HEK293 (cell line): ENCODE results near the gene CNST.
"Not testable (repeated sequence)": the region's sequence is repeated elsewhere in the genome, so short reads cannot be mapped to it uniquely, and the experiment has no call there.

Source experiments
- CTCF ChIA-PET: fragments of 350-600 bp; formaldehyde crosslinking; extraction: SDS; loops from one replicate; lab custom pipeline; 2021; ENCODE audit warnings: antibody characterized with exemption; lab: Yijun Ruan, JAX
- POLR2A ChIA-PET: fragments of 300-600 bp; formaldehyde crosslinking; extraction: SDS; loops from one replicate; lab custom pipeline; 2020; ENCODE audit warnings: antibody characterized with exemption, inconsistent platforms; lab: Yijun Ruan, JAX
- H3K27ac ChIP-seq: fragments of 200-500 bp; sonication (Bioruptor generic); 2 replicates; pipeline ENCODE4 v1.5.1; 2014; ENCODE audit warnings: low read depth, low read length, control low read depth, inconsistent platforms; ENCODE audit errors: extremely low read depth
- H3K36me3 ChIP-seq, 2 experiments: fragments of 200-500 bp in 1 of 2; sonication (Bioruptor generic) in 1 of 2; 1 replicate in 1 of 2; 2 replicates in 1 of 2; pipeline ENCODE4 v1.5.1; 2014 to 2017; ENCODE audit warnings: inconsistent platforms in 2 of 2, low read length in 2 of 2; ENCODE audit not compliant: control insufficient read depth in 2 of 2, insufficient read depth in 1 of 2
- H3K4me1 ChIP-seq: fragments of 200-500 bp; sonication (Bioruptor generic); 2 replicates; pipeline ENCODE4 v1.5.1; 2014; ENCODE audit warnings: mild to moderate bottlenecking, low read length, inconsistent platforms; ENCODE audit not compliant: control insufficient read depth, insufficient read depth
- H3K4me3 ChIP-seq: 2 replicates; pipeline ENCODE4 v1.5.1; 2011; ENCODE audit warnings: low read depth, mild to moderate bottlenecking, control low read depth, low read length, moderate library complexity
- H3K9me3 ChIP-seq: fragments of 200-500 bp; sonication (Bioruptor generic); 2 replicates; pipeline ENCODE4 v1.5.1; 2014; ENCODE audit warnings: low read depth, low read length, inconsistent platforms; ENCODE audit not compliant: control insufficient read depth, insufficient read depth
- ATF2 ChIP-seq: fragments of 450-650 bp; formaldehyde crosslinking; IDR thresholded peaks from 2 replicates; pipeline ENCODE4 v1.5.1; 2016; ENCODE audit warnings: missing biosample characterization, missing genetic modification characterization, low read depth
- BCL11B ChIP-seq: fragments of 450-650 bp; formaldehyde crosslinking; IDR thresholded peaks from 2 replicates; pipeline ENCODE4 v1.5.1; 2016; ENCODE audit warnings: low read depth, missing biosample characterization, missing genetic modification characterization
- GFI1B ChIP-seq: fragments of 450-650 bp; formaldehyde crosslinking; IDR thresholded peaks from 2 replicates; pipeline ENCODE4 v1.5.1; 2016; ENCODE audit warnings: missing biosample characterization, missing genetic modification characterization
- GLI2 ChIP-seq: fragments of 450-650 bp; formaldehyde crosslinking; IDR thresholded peaks from 2 replicates; pipeline ENCODE4; 2017; ENCODE audit warnings: missing biosample characterization, missing genetic modification characterization, low read depth, borderline replicate concordance
- REST ChIP-seq: fragments of 450-650 bp; formaldehyde crosslinking; IDR thresholded peaks from 2 replicates; pipeline ENCODE4 v1.5.1; 2016; ENCODE audit warnings: missing biosample characterization, missing genetic modification characterization
- TCF7L2 ChIP-seq: IDR thresholded peaks from 2 replicates; pipeline ENCODE4 v1.6.1; 2011; ENCODE audit warnings: low read depth, mild to moderate bottlenecking, inconsistent platforms, low read length, moderate library complexity, borderline replicate concordance
- ZNF112 ChIP-seq: fragments of 450-650 bp; formaldehyde crosslinking; IDR thresholded peaks from 2 replicates; pipeline ENCODE4 v1.5.0; 2017; ENCODE audit warnings: missing biosample characterization, missing genetic modification characterization
- ZNF211 ChIP-seq: fragments of 450-650 bp; formaldehyde crosslinking; IDR thresholded peaks from 2 replicates; pipeline ENCODE4 v1.5.1; 2016; ENCODE audit warnings: low read depth, missing biosample characterization, missing genetic modification characterization
- ZNF280C ChIP-seq: fragments of 450-650 bp; formaldehyde crosslinking; IDR thresholded peaks from 2 replicates; pipeline ENCODE4 v1.5.1; 2016; ENCODE audit warnings: missing biosample characterization, missing genetic modification characterization
- ZNF292 ChIP-seq: fragments of 450-650 bp; formaldehyde crosslinking; IDR thresholded peaks from 2 replicates; pipeline ENCODE4 v1.5.1; 2016; ENCODE audit warnings: low read depth, missing biosample characterization, missing genetic modification characterization, borderline replicate concordance
- ZNF362 ChIP-seq: fragments of 450-650 bp; formaldehyde crosslinking; IDR thresholded peaks from 2 replicates; pipeline ENCODE4 v1.5.1; 2016; ENCODE audit warnings: missing biosample characterization, missing genetic modification characterization
- ZNF394 ChIP-seq: fragments of 450-650 bp; formaldehyde crosslinking; IDR thresholded peaks from 2 replicates; pipeline ENCODE4 v1.5.1; 2016; ENCODE audit warnings: missing biosample characterization, missing genetic modification characterization, mild to moderate bottlenecking, moderate library complexity, borderline replicate concordance
- ZNF404 ChIP-seq: fragments of 450-650 bp; formaldehyde crosslinking; IDR thresholded peaks from 2 replicates; pipeline ENCODE4 v1.5.1; 2017; ENCODE audit warnings: missing biosample characterization, missing genetic modification characterization
- ZNF433 ChIP-seq: fragments of 450-650 bp; formaldehyde crosslinking; IDR thresholded peaks from 2 replicates; pipeline ENCODE4 v1.5.1; 2016; ENCODE audit warnings: missing biosample characterization, missing genetic modification characterization, low read depth
- ZNF624 ChIP-seq: fragments of 450-650 bp; formaldehyde crosslinking; IDR thresholded peaks from 2 replicates; pipeline ENCODE4 v1.5.1; 2017; ENCODE audit warnings: missing biosample characterization, missing genetic modification characterization
- ZNF747 ChIP-seq: fragments of 450-650 bp; formaldehyde crosslinking; IDR thresholded peaks from 2 replicates; pipeline ENCODE4 v1.5.1; 2016; ENCODE audit warnings: missing biosample characterization, missing genetic modification characterization
- ZNF791 ChIP-seq: fragments of 450-650 bp; formaldehyde crosslinking; IDR thresholded peaks from 2 replicates; pipeline ENCODE4 v1.5.1; 2016; ENCODE audit warnings: missing biosample characterization, missing genetic modification characterization

The CNST gene

GRCh38 chr1:246691622-246692495 is 125.6 kb downstream of the CNST start:
- Histone ChIP-seq H3K4me1 (no peaks in the 10 kb centered on the region), H3K4me3 (no peak overlapping the region), H3K9me3 (no peaks in the 10 kb centered on the region), H3K27ac (no peak overlapping the region), H3K36me3 (no peaks in the 10 kb centered on the region)
- no peak for TF ChIP-seq TCF7L2
- no peak for TF ChIP-seq ATF2 (tag by site-specific recombination)
- no peak for TF ChIP-seq BCL11B
- no peak for TF ChIP-seq ZNF211 (tag by site-specific recombination)
- TF ChIP-seq ZNF433 (tag by site-specific recombination) = no peak
- TF ChIP-seq ZNF747 = no peak
- TF ChIP-seq ZNF112 (tag by site-specific recombination) = no peak
- ChIA-PET POLR2A (no interaction called here), CTCF (interaction anchor here (0.9 kb wide), 1 partner anchor 63 kb away, joined by 3 read pairs; no protein-coding TSS in a partner anchor)

GRCh38 chr1:246694213-246694895 is 128.1 kb downstream of the CNST start:
- CTCF ChIA-PET, POLR2A ChIA-PET: not testable (repeated sequence)

GRCh38 chr1:246695136-246695535 is 128.9 kb downstream of the CNST start:
- Histone ChIP-seq H3K4me1 (no peaks in the 10 kb centered on the region), H3K36me3 (no peaks in the 10 kb centered on the region), H3K9me3 (no peaks in the 10 kb centered on the region), H3K27ac (no peak overlapping the region), H3K4me3 (no peak overlapping the region)
- ChIA-PET POLR2A (no interaction called here), CTCF (no interaction called here)
- TF ChIP-seq ZNF747 (no peak), ZNF624 (tag by site-specific recombination) (no peak), ZNF292 (tag by site-specific recombination) (no peak), ZNF791 (no peak), ZNF280C (tag by site-specific recombination) (no peak), REST (no peak), GLI2 (tag by site-specific recombination) (no peak), ZNF394 (tag by site-specific recombination) (no peak), GFI1B (no peak), ZNF362 (tag by site-specific recombination) (no peak), ZNF404 (tag by site-specific recombination) (no peak)

More at GRCh38 chr1:246694213-246694895, 128.1 kb downstream of the CNST start:
- H3K4me1 ChIP-seq, H3K27ac ChIP-seq, H3K9me3 ChIP-seq, H3K4me3 ChIP-seq, H3K36me3 ChIP-seq: not testable (repeated sequence)
